Activated T-cell treated with anti-CD3 and anti-CD28 coated beads for 1 hour (primary cell): ENCODE measurements around the gene RASGRF1.

Experiments
- DNase-seq: peaks from one replicate; pipeline ENCODE4 v3.0.0-alpha.2; 2020; ENCODE audit warnings: low read depth

Gene RASGRF1

DNA sequence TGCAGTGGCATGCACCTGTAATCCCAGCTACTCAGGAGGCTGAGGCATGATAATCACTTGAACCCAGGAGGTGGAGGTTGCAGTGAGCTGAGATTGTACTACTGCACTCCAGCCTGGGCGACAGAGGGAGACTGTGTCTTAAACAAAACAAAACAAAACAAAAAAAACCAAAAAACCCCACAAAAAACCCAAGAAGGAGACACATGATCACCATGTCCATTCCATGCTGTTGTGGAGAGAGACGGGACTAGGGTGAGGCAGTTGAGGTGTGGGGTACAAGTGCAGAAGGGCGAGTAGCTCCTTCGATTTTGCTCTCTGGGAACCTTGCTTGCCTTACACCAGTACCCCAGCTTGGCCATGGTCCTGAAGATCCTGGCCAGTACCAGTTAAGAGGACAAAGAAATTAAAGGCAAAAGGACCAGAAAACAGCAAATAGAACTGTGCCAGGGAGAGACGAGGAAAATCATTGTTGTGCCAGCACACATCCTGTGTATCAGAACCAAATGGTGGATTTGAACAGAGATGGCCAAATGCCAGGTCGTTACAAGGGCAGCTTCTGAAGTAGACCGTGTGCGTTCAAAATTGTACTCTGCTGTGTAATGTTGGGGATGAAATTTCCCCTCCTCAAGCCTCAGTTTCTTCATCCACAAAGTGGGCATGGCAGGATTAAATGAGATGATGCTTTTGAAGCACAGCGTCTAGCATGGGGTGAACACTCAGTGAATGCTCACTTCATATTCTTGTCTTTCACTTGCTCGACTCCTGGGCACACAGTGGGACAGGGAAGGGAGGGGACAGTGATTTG, 102.8 kb downstream of the RASGRF1 start:
- DNase-seq = no peak

DNA sequence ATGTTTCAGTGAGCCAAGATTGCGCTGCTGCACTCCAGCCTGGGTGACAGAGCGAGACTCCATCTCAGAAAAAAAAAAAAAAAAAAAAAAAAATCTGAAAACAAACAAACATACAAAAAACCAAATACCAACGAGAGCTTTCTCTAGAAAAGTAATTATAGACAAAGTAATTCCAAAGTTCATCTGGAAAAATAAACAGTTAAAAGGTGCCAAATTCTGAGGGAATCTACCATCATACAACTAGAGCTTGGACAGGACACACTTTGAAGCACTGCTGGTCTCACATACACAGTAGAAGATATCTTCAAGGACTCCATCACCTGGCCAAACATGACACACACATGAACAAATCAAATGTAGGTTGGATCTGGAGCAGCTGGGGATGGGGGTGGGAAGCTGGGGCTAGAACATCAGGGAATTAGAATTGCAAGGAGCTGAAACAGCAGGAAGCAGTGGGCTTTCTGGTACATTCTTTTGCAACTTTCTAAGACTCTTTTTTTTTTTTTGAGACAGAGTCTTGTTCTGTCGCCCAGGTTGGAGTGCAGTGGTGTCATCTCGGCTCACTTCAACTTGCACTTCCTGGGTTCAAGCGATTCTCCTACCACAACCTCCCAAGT, 104.6 kb downstream of the RASGRF1 start:
- no peak for DNase-seq

DNA sequence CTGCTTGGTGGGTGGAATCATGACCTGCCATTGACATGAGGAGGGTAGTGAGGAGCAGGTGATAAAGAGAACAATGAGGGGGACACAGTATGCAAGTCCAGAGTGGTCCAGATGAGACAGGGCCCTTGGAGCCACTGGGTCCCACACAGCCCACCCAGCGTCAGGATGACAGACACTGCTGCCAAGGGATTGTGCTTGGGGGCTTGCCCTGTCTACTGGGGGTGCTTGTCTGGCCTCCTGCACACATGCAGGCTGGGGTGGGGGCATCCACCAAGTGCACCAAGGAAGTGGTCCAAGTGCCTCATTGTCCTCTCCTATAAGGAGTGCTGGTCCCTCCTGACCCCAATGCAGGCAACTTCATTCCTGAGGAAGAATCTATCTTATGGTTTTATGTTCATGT, 106.5 kb downstream of the RASGRF1 start:
- no peak for DNase-seq

DNA sequence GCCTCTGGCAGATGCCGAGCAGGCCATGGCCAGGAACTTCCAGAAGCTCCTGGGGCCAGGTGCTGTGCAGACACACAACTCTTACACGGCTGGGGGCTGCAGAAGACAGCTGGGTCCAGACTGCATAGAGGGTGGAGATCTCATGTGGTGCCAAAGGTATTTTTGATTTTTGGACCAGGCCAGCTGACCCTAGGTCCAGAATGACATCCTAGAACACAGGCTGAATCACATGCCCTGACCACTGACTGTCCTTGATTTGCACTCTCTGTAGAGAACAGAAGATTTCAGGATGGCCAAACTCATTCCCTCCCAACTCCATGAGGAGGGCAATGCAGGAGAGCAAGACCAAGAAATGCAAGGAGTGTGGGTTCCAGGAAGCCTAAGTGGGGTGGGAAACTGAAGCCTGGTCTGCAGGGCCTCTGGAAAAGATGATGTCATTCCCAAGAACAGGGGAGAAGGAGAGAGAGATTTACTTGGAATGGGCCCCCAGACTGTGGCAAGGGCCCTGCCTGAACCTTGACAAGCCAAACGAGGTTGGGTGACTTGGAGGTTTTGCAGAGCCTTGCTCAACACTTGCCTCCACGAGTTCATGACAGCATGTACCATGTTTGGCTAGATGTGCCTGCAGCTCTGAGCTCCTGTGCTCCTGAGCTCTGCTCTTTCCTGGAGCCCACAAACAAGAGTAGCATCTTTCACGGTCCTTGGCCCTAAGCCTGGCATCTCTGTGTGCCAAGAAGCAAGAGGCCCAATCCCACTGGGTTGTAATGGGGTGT, 107.2 kb downstream of the RASGRF1 start:
- no peak for DNase-seq

DNA sequence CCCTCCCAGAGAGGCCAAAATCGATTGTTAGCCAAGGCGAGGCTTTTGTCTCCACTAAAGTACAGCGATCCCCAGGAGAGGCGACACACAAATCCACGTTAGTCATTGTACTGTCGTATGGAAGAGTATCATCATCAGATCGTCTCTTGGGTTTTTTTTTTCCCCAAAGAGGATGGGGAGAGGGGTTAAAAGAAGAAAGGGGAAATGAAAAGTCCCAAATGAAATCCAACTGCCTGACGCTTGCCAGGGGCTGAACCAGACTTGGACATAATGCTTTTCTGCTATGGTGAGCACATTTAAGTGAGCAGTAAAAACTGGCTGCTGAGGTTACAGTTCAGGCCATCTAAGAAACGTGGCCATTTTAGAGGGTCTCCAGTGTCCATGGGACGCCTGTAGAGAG, 107.8 kb downstream of the RASGRF1 start:
- no peak for DNase-seq

DNA sequence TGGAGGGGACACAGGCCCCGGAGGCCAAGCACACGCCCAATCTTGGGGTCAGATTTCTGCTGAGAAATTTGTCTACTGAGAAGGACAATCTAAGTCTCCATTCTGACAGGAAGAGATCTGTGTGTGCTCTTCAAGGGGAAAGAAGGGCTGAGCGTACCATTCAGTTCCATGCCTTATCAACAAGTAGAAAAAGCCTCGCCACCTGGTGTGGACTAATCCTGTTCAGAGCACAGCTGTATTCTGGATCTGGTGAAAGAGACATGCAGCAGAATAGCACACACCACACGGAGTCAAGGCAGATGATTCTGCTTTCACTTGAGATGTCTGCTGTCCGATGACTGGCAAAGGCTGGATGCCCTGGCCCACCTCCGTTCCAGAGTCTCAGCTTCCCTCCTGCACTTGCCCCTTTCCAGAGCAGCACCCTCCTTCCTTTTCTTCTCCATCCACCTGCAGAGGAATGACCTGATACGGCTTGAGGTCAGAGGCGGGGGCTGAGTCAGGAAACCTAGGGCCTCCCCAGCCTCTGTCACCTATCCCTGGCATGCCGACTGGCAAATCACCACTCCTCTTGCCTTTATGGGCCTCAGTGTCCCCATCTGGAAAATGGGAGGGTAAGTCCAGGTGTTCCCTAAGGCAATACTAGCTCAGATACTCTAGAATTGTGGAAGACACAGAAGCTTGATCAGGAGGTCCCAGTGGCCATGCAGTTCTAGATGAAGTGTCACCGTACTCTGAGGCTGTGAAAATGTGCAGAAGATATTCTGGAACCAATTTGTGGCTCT, 108.9 kb downstream of the RASGRF1 start:
- DNase-seq = no peak

DNA sequence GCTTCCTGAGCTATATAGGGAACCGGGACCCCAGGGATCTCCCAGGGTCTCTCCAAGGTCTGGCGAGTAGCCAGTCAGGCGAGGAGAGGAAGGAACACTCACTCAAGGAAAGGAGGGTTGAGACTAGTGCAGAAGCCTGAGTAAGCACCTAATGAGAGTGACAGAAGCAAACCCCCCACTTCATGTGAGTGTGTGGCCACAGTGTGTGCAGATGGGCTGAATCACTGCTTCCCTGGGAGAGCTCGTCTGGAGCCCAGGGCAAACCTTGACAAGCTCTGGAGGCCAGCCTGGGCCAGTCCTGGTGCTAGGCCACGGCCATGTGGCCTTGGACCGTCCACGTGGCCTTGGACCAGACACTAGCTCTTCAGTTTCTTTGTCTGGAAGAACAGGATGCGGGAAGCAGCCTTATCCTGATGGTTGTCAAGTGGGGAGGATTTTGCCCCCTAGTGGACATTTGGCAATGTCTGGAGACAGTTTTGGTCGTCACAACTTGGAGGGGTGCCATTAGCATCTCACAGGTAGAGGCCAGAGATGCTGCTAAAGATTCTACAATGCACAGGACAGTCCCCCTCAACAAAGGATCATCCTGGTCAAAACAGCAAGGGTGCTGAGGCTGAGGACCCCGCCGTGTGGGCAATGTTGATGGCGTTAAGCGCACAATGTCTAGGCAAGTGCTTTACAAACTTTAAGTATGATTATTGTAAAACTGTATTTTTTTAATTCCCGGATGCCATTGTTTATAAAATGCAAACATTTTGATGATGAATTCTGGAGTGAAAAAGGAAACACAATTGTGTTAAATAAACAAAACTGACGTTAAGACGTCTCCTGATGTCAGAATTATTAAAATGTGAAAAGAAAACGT, 110.9 kb downstream of the RASGRF1 start:
- DNase-seq = no peak

DNA sequence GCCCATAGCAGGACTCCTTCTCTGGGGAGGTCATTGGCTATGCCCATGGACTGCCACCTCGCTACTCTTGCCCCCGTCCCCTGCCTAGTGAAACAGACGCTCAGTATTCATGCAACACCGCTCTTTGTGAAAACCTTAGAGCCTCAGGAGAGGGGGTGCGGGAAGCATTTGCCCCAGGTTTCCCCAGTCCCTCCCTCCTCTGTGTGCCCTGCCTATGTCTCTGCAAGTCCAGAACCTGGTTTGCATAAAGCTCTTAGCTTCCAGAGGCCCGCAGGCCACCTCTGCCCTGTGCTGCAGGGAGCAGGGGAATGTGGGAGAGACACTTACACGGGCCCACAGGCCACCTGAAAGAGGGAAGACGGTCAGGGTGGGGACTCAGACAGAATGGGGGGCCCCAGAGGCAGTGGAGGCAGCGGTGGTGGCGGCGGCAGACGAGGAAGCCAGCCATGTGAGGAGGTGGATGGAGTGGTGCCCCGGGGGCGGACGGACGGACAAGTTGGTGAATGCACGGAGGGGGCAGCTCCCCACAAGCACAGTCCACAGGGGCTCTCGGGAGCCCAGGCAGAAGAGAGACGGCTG, 111.9 kb downstream of the RASGRF1 start:
- no peak for DNase-seq

DNA sequence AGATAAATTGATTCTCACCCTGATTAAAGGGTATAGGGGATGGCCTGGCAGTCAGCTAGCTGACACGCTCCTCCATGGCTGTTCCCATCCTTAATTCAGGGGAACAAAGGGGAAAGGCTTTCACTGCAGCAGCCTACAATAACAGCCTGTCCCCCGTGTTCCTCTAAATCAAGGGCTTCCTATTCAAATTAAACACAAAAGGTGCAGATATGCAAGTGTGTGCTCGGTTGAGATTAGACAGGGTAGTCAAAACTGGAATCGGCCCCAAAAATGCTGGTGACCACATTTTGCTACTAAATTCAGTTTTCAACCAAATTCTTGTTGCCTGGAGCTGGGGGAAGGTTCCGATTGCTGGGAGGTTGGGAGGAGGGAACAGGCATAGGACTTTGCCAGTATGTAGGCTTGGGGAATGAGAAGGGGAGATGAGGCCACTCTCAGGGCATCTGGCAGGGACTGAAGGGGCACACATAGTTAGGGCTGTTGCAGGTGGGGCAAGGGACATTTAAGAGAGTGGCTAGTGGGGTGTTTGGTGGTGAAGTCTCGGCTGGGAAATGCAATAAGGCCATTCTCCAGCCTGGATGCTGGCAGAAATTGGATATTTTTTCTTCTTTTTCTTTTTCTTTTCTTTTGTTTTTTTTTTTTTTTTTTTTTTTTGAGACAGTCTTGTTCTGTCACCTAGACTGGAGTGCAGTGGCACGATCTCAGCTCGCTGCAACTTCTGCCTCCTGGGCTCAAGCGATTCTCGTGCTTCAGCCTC, 112.8 kb downstream of the RASGRF1 start:
- no peak for DNase-seq

DNA sequence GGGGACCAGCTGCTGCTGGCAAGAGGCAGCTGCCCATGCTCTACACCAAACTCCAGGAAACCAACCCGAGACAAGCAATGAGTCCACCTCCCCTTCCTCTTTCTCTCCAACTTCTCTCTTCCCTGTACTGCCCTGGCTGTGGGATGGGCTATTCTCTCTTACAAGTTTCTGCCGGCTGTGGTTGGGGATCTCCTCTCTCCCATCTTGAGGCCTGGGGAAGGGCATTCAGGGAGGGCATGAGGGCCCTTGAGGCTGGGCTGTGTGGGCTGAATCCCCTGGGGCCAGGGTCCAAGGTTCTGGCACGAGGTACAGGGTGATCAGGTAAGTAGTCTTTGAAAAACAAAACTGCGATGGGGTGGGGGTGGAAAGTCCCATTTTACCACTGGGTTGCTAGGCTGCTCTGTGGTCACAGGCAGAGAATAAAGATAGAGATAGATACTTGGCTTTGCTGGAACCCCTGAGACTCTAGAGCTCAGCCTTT, 113.4 kb downstream of the RASGRF1 start:
- no peak for DNase-seq

DNA sequence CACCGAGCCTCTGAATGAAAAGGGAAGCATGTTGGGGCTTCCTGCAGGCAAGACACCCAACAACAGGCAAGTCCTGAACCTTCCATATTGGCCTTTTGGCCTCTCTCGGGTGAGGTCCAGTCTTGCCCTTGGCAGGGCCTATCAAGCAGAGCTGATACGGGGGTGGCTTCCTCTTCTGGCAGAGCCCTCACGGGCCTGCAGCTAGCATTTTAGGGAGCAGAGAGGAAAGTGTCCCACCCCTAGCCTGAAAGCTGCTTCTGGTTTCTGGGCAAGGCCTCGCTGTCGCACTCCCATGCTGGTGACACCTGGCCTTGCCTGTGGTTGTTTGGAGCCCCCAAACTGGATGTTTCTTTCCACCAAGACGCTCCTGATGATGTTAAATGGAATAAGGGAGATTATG, 113.9 kb downstream of the RASGRF1 start:
- no peak for DNase-seq

DNA sequence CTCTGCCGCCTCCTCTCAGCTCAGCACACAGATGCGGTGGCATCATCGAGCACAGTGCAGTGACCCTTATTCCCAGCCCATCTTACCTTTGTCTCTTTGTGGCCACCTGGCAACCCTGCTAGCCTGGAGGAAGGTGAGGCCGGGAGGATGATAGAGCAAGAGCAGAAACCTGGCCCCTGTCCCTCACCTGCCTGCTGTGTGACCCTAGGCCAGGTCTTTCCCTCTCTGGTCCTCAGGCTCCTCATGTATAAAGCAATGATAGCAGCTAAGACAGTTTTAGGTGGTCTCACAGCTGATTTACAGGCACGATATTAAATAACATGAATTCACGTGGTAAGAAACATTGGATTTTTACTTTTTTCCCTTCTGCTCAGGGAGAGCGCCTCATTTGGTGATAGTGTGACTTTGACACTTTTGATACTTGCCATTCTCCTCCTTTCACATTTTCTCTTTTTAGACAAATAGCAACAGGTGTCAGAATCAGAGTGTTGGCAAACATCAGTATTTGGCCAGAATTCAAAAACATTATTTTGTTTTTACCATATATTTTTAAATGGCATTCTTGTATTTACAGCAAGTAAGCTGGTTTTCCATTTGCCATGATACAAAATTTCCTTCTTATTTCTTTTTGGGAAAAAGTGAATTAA, 116.2 kb downstream of the RASGRF1 start:
- DNase-seq = no peak

DNA sequence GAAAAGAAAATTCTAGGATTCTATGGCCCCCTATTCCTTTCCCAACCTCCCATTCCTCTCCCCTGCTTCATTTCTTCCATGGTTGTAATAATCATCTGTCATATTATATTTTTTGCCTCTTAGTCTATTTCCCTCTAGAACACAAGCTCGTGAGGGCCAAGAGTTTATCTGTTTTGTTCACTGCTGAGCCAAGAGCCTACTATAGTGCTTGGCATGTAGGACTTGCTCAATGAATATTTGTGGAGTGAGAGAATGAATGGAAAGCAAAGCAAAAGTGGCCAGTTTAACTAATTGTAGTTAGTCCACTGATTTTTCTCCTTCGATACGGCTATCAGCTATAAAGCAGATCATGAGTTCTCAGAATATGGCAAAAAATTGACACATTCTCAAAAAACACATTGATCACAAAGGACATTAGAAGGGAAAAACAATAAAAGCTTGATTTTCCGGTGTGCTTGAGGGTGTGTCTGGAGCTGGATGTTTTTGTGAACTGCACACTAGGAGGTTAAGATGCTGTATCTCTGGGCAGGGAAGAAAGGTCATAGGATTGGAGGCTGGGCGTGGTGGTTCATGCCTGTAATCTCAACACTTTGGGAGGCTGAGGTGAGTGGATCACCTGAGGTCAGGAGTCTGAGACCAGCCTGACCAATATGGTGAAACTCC, 120.8 kb downstream of the RASGRF1 start:
- no peak for DNase-seq

DNA sequence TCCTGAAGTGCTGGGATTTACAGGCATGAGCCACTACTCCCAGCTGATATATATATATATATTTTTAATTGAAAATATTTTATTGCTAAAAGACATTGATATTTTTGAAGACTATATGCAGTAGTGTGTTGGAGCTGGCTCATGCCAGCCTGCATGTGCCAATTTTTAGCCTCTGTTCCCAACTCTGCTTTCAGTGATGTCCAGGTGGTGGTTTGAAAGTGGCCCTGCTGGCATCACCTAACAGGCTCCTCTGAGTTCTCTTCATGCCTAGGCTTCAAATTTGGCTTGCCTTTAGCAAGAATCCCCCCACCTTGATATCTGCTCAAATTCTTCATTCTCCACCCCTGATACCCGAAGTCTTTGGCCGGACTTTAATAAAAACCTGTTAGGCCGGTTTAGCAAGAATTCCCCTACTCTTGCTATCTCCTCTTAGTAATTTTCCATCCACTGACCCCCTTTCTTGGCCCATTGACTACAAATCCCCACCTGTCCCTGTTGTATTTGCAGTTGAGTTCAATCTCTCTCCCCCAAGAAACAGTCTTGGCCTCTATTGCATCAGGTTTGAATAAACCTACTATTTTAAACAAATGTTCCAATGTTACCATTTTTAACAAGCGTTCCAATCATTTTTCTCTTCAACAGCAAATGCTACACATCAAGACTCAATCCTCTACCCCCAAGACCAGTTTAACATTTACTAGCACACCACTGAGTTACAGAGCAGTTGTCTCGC, 121.9 kb downstream of the RASGRF1 start:
- no peak for DNase-seq

DNA sequence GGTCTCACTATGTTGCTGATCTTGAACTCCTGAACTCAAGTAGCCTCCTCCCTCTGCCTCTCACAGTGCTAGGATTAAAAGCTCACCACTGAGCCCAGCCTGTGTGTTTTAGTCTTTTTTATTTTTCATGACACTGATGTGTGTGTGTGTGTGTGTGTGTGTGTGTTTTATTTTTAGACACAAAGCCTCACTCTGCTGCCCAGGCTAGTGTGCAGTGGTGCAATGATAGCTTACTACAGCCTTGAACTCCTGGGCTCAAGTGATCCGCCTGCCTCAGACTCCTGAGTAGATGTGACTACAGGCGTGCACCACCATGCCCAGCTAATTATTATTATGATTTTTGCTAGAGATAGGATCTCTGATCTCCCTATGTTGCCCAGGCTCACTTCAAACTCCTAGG, 122.5 kb downstream of the RASGRF1 start:
- no peak for DNase-seq

DNA sequence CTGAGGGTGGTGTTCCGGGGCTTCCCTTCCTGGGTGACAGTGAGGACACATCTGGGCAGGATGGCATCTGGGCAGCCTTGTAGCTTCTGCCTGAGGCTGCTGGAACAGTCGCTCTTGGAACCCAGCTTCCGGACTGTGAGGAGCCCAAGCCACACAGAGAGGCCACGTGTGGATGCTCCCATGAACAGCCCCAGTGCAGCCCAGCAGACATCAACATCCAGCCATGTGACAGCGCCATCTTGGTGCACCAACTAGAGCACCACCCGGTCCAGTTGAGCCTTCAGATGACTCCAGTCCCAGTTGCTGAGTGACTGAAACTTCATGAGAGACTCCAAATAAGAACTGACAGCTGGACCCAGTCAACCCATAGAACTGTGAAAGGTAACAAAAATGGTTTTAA, 130.3 kb downstream of the RASGRF1 start:
- no peak for DNase-seq

DNA sequence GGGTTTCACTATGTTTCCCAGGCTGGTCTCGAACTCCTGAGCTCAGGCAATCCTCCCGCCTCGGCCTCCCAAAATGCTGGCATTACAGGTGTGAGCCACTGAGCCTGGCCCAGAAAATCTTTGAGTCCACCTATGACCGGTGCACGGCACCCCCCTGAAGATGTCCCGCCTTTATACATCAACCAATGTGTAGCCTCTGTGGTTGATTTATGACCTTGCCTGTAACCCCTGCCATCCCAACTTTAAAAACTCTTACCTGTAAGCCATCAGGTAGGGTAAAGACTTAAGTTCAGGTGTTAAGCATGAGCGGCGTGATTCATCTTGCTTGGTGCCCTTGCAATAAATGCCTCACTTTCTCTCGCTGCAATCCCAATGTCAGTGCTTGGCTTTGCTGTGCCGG, 131.2 kb downstream of the RASGRF1 start:
- no peak for DNase-seq

DNA sequence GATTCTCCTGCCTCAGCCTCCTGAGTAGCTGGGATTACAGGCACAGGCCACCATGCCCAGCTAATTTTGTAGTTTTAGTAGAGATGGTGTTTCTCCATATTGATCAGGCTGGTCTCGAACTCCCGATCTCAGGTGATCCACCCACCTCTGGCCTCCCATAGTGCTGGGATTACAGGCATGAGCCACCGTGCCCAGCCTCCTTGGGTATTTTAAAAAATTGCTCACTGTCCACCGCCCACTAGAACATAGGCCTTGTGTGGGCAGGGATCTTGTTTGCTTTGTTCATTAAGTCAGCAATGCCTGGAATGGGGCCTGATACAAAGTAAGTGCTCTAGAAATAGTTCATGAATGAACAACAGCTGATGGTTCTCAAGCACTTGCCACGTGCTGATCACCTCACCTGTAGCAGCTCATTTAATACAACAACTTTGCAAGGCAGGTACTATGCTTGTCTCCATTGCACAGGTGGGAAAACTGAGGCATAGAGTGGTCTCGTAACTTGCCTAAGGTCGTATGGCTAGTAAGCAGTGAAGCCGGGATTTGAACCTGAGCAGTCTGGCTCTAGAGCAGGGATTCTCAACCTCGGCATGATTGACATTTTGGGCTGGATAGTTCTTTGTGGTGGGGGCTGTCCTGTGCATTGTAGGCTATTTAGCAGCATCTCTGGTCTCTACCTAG, 133.0 kb downstream of the RASGRF1 start:
- no peak for DNase-seq
